Kidney (tissue), 14 donors: Measurements from ENCODE around the gene SLC44A3. TPM values are rescaled to one million over a fixed set of nuclear protein-coding genes. Genes with fewer than 3 reads are reported as not detected.

ENCODE experiments used
- DNase-seq, 5 donors: peaks; one replicate each; pipeline ENCODE4 v3.0.0-alpha.2; 2013 to 2020
- FAIRE-seq: peaks from 2 replicates; lab custom pipeline; 2012; peaks lifted over from hg19 to GRCh38; lab: Jason Lieb, UNC
- H3K27ac ChIP-seq, 2 donors: one replicate each; pipeline ENCODE4 v1.7.0; 2013; ENCODE audit warnings: low read depth in 2 of 2, low read length in 2 of 2, inconsistent platforms in 1 of 2
- H3K27me3 ChIP-seq: one replicate; pipeline ENCODE4 v1.7.1; 2013; ENCODE audit warnings: low read length, inconsistent platforms; ENCODE audit not compliant: control insufficient read depth, insufficient read depth
- H3K36me3 ChIP-seq, 3 donors: one replicate each; pipeline versions ENCODE4 v1.7.0 to v1.7.1; 2013; ENCODE audit warnings: low read length in 3 of 3, control low read depth in 1 of 3, inconsistent platforms in 1 of 3; ENCODE audit not compliant: insufficient read depth in 3 of 3, control insufficient read depth in 2 of 3
- H3K4me1 ChIP-seq, 3 donors: one replicate each; pipeline versions ENCODE4 v1.7.0 to v1.7.1; 2013; ENCODE audit warnings: low read length in 3 of 3, inconsistent platforms in 1 of 3, low read depth in 1 of 3; ENCODE audit not compliant: control insufficient read depth in 2 of 3, insufficient read depth in 2 of 3
- H3K4me3 ChIP-seq, 3 donors: one replicate each; pipeline versions ENCODE4 v1.7.0 to v1.8.1; 2013; ENCODE audit warnings: low read length in 3 of 3, control low read depth in 1 of 3, inconsistent platforms in 1 of 3
- H3K9ac ChIP-seq, 3 donors: one replicate each; pipeline versions ENCODE4 v1.7.0 to v1.7.1; 2013; ENCODE audit warnings: low read length in 3 of 3, control low read depth in 1 of 3, inconsistent platforms in 1 of 3
- H3K9me3 ChIP-seq, 3 donors: one replicate each; pipeline versions ENCODE4 v1.7.0 to v1.7.1; 2013; ENCODE audit warnings: low read length in 3 of 3, control low read depth in 1 of 3, inconsistent platforms in 1 of 3; ENCODE audit not compliant: control insufficient read depth in 2 of 3, insufficient read depth in 1 of 3
- intact Hi-C: fragments of 100-400 bp; cut with DNase I; formaldehyde crosslinking; loops from one replicate; pipeline ENCODE4 v1.11.1; 2022
- polyA plus RNA-seq: library from polyadenylated mRNA; stranded (reverse); fragments of 350-450 nt; fragmentation: Illumina TruSeq; extraction: RNeasy Lipid Tissue Mini Kit (QIAGEN cat#74804); gene quantifications from one replicate; pipeline ENCODE4 v1.2.3, GENCODE V29; 2014; ENCODE audit warnings: low read depth, low replicate concordance; ENCODE audit not compliant: insufficient read depth
- total RNA-seq: library from RNA; stranded (reverse); fragmentation: NEBNext Ultra II Directional; extraction: Animal tissue kit (Norgen Biotek cat#: 25700); gene quantifications from one replicate; pipeline ENCODE4 v1.2.1, GENCODE V29; 2021
- TF ChIP-seq, protein P1 (sequence below): IDR thresholded peaks from 3 replicates; pipeline ENCODE4 v1.5.1; 2012; ENCODE audit warnings: mild to moderate bottlenecking, moderate library complexity, borderline replicate concordance; ENCODE audit not compliant: insufficient read depth; ENCODE audit errors: extremely low read depth
- donor health status: control.
- donor health status: control.
- donor health status: control.
- donor health status: control.
- donor health status: control.
- donor health status: DM: yes; HTN: yes; CAD: no.
- donor health status: Normal renal cell carcinoma (clear cell type).

The SLC44A3 gene
- total and polyA plus RNA-seq, 2 donors from 2014 or later = 35.2 to 49.6 TPM

GRCh38 chr1:94812985-94813384, 7.2 kb upstream of the SLC44A3 start:
- intact Hi-C loops = no loop called here
- Histone ChIP-seq H3K9ac (no peak overlapping the region), H3K4me1 (peaks cover 0 to 5% (median 0%) of the 10 kb centered on the region in 3 donors), H3K27me3 (no peaks in the 10 kb centered on the region), H3K9me3 (no peaks in the 10 kb centered on the region), H3K4me3 (no peak overlapping the region), H3K36me3 (no peaks in the 10 kb centered on the region), H3K27ac (no peak overlapping the region)
- TF ChIP-seq, protein P1, sequence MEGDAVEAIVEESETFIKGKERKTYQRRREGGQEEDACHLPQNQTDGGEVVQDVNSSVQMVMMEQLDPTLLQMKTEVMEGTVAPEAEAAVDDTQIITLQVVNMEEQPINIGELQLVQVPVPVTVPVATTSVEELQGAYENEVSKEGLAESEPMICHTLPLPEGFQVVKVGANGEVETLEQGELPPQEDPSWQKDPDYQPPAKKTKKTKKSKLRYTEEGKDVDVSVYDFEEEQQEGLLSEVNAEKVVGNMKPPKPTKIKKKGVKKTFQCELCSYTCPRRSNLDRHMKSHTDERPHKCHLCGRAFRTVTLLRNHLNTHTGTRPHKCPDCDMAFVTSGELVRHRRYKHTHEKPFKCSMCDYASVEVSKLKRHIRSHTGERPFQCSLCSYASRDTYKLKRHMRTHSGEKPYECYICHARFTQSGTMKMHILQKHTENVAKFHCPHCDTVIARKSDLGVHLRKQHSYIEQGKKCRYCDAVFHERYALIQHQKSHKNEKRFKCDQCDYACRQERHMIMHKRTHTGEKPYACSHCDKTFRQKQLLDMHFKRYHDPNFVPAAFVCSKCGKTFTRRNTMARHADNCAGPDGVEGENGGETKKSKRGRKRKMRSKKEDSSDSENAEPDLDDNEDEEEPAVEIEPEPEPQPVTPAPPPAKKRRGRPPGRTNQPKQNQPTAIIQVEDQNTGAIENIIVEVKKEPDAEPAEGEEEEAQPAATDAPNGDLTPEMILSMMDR = no peak
- no peak for DNase-seq
- FAIRE-seq = no peak

GRCh38 chr1:94816030-94816429, 4.1 kb upstream of the SLC44A3 start:
- Histone ChIP-seq H3K27me3 (no peaks in the 10 kb centered on the region), H3K36me3 (no peaks in the 10 kb centered on the region), H3K9ac (no peak overlapping the region), H3K9me3 (no peaks in the 10 kb centered on the region), H3K4me3 (no peak overlapping the region), H3K27ac (no peak overlapping the region), H3K4me1 (peaks cover 0 to 3% (median 3%) of the 10 kb centered on the region in 3 donors)
- TF ChIP-seq, protein P1 = no peak
- no peak for DNase-seq
- FAIRE-seq = no peak
- intact Hi-C loops = no loop called here

- FAIRE-seq = no peak
These were observed 2.4 kb upstream of the SLC44A3 start for GRCh38 chr1:94817712-94818111.

More at GRCh38 chr1:94817712-94818111, 2.4 kb upstream of the SLC44A3 start:
- no peak overlapping the region for H3K27ac ChIP-seq
- H3K9me3 ChIP-seq = no peaks in the 10 kb centered on the region
- TF ChIP-seq, protein P1 = no peak
- no peaks in the 10 kb centered on the region for H3K27me3 ChIP-seq
- no peaks in the 10 kb centered on the region for H3K36me3 ChIP-seq
- peaks cover 3 to 11% (median 5%) of the 10 kb centered on the region in 3 donors for H3K4me1 ChIP-seq
- H3K9ac ChIP-seq = no peak overlapping the region
- no peak overlapping the region for H3K4me3 ChIP-seq
- intact Hi-C loops = no loop called here
- DNase-seq = no peak
